ENCODE data around the gene ADM. TPM values are rescaled to one million over a fixed set of nuclear protein-coding genes. Genes with fewer than 3 reads are reported as not detected.

The ADM gene
- total RNA-seq, 1 experiment from 2014 or later, result 106 TPM

DNA sequence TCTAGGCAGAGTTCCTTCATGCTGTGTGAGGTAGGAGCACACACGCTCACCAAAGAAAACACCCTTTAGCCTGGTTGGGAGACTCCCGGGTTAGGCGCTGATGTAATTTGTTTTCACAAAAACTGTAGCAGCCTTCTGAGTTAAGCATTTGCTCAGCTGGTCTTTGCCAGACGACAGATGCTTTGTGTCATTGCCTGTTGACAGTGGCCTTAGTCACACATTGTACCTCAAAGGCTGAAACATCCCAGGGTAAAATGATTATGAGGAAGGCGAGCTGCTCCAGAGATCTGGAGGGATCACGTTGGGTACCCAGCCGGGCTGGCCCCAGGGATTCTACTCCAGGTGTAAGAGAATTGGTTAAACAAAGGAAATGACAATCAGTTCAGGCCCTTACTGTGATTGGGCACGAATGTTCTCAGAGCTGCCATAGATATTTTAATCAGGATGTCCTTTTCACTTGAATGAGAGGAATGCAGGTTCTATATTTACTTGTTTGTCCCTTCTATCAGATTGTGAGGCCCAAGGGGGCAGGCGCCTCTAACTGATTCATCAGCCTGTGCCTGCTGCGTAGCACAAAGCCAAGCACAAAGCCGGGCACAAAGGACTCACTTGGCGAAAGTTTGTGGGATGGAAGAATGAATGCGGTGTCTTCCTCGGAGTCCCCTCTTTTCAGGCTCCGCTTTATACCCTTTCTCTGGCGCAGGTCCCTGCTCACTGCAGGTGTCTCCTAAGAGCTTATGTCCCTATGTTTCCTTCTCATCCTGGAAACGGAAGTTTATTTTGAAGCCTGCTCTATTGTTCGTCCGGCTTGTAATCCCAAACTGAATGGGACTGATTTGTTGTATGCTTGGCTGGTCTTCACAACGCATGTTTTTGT lies 47.1 kb downstream of the ADM start:
- peak; percentile 53 for DNase-seq
- H3K36me3 ChIP-seq (replicated peaks; ENCODE audit: control insufficient read depth, insufficient read depth, low read length), result no peaks in the 10 kb centered on the region
- no peaks in the 10 kb centered on the region for H3K27me3 ChIP-seq (ENCODE audit: control insufficient read depth, insufficient read depth, low read length)
- H3K4me3 ChIP-seq (ENCODE audit: insufficient read depth, low read depth, low read length), result no peak overlapping the region

DNA sequence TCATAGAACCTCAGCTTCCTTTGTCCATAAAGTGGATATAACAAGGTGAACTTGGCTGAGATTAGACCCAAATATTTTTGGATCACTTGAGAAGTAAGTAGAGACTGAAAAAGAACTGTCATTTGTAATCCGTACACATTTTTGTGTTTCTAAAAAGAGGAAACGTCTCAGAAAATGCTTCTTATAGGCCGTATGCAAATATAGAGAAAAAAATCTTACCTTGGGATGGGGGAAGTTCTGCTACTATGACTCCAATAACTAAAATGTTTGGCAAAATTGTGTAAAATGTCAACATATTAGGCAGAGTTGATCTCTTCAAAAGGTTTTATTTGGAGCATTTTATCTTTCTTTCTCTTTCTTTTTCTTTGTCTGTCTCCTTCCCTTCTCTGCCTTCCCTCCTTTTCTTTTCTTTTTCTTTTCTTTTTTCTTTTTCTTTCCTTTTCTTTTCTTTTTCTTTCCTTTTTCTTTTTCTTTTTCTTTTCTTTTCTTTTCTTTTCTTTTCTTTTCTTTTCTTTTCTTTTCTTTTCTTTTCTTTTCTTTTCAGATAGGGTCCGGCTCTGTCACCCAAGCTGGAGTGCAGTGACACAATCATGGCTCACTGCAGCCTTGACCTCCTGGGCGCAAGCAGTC lies 48.2 kb downstream of the ADM start:
- no peak for DNase-seq
- H3K36me3 ChIP-seq (replicated peaks; ENCODE audit: control insufficient read depth, insufficient read depth, low read length), result no peaks in the 10 kb centered on the region
- H3K4me3 ChIP-seq (ENCODE audit: insufficient read depth, low read depth, low read length), result no peak overlapping the region
- H3K27me3 ChIP-seq (ENCODE audit: control insufficient read depth, insufficient read depth, low read length), result no peaks in the 10 kb centered on the region

DNA sequence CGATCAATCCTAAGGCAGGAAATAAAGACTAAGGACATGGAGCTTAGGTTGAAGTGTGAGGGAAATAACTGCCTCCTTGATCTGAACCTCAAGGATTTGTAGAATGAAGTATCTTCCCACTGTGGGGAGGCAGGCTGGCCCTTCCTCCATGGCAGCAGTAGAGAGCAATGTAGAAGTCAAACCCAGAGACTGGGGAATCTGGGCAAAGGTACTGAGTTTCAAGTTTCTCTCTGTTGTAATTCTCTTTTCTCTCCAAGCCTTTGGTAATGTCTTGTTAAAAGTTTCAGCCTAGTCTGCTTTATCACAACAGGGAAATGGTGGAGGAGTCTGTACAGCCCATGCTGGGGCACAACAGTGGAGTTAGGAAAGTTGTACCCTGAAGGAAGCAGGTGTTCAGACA lies 49.5 kb downstream of the ADM start:
- Histone ChIP-seq H3K4me3 (ENCODE audit: insufficient read depth, low read depth, low read length) (no peak overlapping the region), H3K27me3 (ENCODE audit: control insufficient read depth, insufficient read depth, low read length) (no peaks in the 10 kb centered on the region), H3K36me3 (replicated peaks; ENCODE audit: control insufficient read depth, insufficient read depth, low read length) (no peaks in the 10 kb centered on the region)
- DNase-seq, result no peak

DNA sequence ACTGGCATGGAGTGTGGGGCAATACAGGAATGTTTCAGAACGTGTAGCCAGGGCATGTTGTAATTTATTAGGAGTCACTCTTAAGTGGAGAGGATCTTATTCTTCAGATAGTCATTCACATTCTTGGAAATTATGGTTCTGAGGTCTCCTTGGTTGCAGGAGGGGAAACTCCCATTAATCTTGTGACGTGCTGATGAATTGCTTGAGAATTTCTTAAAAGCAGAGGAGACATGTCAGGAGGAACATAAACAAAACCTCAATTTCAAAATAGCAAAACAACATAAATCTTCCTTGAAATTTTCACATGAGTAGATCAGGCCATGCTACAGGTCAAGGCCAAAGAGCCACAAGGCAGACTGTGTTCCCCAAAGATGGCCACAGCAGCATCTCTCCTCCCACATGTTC lies 50.4 kb downstream of the ADM start:
- H3K36me3 ChIP-seq (replicated peaks; ENCODE audit: control insufficient read depth, insufficient read depth, low read length), result no peaks in the 10 kb centered on the region
- no peak overlapping the region for H3K4me3 ChIP-seq (ENCODE audit: insufficient read depth, low read depth, low read length)
- no peak for DNase-seq
- no peaks in the 10 kb centered on the region for H3K27me3 ChIP-seq (ENCODE audit: control insufficient read depth, insufficient read depth, low read length)

DNA sequence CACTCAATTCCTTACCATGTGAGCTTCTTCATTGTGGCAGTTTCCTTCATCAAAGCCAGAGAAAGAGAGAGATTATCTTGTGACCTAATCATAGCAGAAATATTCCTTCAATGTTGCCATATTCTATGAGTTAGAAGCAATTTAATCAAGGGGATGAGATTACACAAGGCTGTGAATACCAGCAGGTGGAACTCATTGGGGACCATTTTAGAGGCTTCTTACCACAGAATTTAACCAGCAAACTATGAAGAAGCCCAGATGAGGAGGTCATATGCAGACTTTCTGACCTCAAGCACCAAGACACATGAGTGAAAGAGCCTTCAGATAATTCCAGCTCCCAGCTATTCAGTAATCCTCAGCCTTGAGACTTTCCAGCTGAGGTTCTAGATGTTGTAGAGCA lies 51.3 kb downstream of the ADM start:
- Histone ChIP-seq H3K27me3 (ENCODE audit: control insufficient read depth, insufficient read depth, low read length) (no peaks in the 10 kb centered on the region), H3K4me3 (ENCODE audit: insufficient read depth, low read depth, low read length) (no peak overlapping the region), H3K36me3 (replicated peaks; ENCODE audit: control insufficient read depth, insufficient read depth, low read length) (no peaks in the 10 kb centered on the region)
- DNase-seq, result no peak

Other genes starting within 250 kb of the ADM start
- gene SBF2, start 10.9 kb upstream of the ADM start, total RNA-seq (2014; rRNA removed; shearing (Covaris generic)), result 34.5 and 39.7 TPM in 2 replicates
- gene AMPD3, start 150.2 kb downstream of the ADM start, total RNA-seq (2014; rRNA removed; shearing (Covaris generic)), result 2.2 and 3.8 TPM in 2 replicates
- 21.8 and 27.6 TPM in 2 replicates for gene RNF141, start 236.1 kb downstream of the ADM start, total RNA-seq (2014; rRNA removed; shearing (Covaris generic))